T1000 (cell line): Measurements from ENCODE around the gene DNAH12.

Experiments
- DNase-seq: peaks from one replicate; lab custom pipeline; 2025; ENCODE audit warnings: mixed read lengths; lab: John Stamatoyannopoulos, UW

DNAH12 gene

GRCh38 chr3:57544181-57545125 is at the start of gene DNAH12:
TSS of gene DNAH12 (minus strand) at chr3:57544344. CDS start at chr3:57542870, 1,474 bp downstream.
- no peak for DNase-seq

- no peak for DNase-seq
Measured at GRCh38 chr3:57592306-57592705, 48.2 kb upstream of the DNAH12 start.

GRCh38 chr3:57587905-57588304 is 43.8 kb upstream of the DNAH12 start:
- DNase-seq, result no peak

GRCh38 chr3:57586778-57587177 is 42.6 kb upstream of the DNAH12 start:
- no peak for DNase-seq

- DNase-seq, result no peak
Measured at GRCh38 chr3:57583544-57583943, 39.4 kb upstream of the DNAH12 start.

- DNase-seq, result no peak
Measured at GRCh38 chr3:57582474-57583168, 38.5 kb upstream of the DNAH12 start.

- DNase-seq, result no peak
Measured at GRCh38 chr3:57577801-57578200, 33.7 kb upstream of the DNAH12 start.

- no peak for DNase-seq
Measured at GRCh38 chr3:57575966-57576626, 32.0 kb upstream of the DNAH12 start.

GRCh38 chr3:57572096-57572495 is 28.0 kb upstream of the DNAH12 start:
- no peak for DNase-seq

GRCh38 chr3:57570878-57571277 is 26.7 kb upstream of the DNAH12 start:
- no peak for DNase-seq

GRCh38 chr3:57569859-57570450 is 25.8 kb upstream of the DNAH12 start:
- no peak for DNase-seq

- no peak for DNase-seq
Measured at GRCh38 chr3:57559526-57559925, 15.4 kb upstream of the DNAH12 start.

GRCh38 chr3:57557085-57557537 is 13.0 kb upstream of the DNAH12 start:
- DNase-seq, result peak; percentile 7

GRCh38 chr3:57556459-57557084 is 12.4 kb upstream of the DNAH12 start:
- no peak for DNase-seq

GRCh38 chr3:57555738-57556458 is 11.8 kb upstream of the DNAH12 start, which contains the start of gene PDE12:
TSS of gene PDE12 (plus strand) at chr3:57556274. CDS start at chr3:57556380, 106 bp downstream.
- peak; percentile 95 for DNase-seq

- DNase-seq, result no peak
Measured at GRCh38 chr3:57555306-57555705, 11.2 kb upstream of the DNAH12 start.

GRCh38 chr3:57546616-57547015 is 2.5 kb upstream of the DNAH12 start:
- DNase-seq, result no peak

- no peak for DNase-seq
Measured at GRCh38 chr3:57545636-57546268, 1.6 kb upstream of the DNAH12 start.

- no peak for DNase-seq
Measured at GRCh38 chr3:57538465-57538864, 5.7 kb downstream of the DNAH12 start.

- DNase-seq, result no peak
Measured at GRCh38 chr3:57530071-57530608, 14.0 kb downstream of the DNAH12 start.
